OCI-LY1 (cell line): ENCODE results near the gene VSIG4.
A peak's percentile ranks its signal among the peaks of the same experiment; 100 is the strongest.

ENCODE experiments used
- H2AFZ ChIP-seq: fragments of 200-600 bp; sonication (generic), shearing (Covaris generic); 2 replicates; pipeline ENCODE4 v1.6.0; 2014; ENCODE audit warnings: antibody characterized with exemption, mild to moderate bottlenecking, low read length
- H3F3A ChIP-seq: fragments of 200-600 bp; sonication (generic), shearing (Covaris generic); 2 replicates; pipeline ENCODE4 v1.6.0; 2014; ENCODE audit warnings: mild to moderate bottlenecking, antibody characterized with exemption, low read length, moderate library complexity; ENCODE audit not compliant: insufficient read depth
- H3K27ac ChIP-seq: fragments of 200-600 bp; sonication (generic); 2 replicates; pipeline ENCODE4 v1.5.1; 2014; ENCODE audit warnings: low read length, mixed run types, mild to moderate bottlenecking, low read depth; ENCODE audit not compliant: poor library complexity, severe bottlenecking
- H3K27me3 ChIP-seq: fragments of 200-600 bp; sonication (generic); 2 replicates; pipeline ENCODE4 v1.6.0; 2014; ENCODE audit warnings: antibody characterized with exemption, mild to moderate bottlenecking, low read length, moderate library complexity; ENCODE audit not compliant: insufficient read depth
- H3K36me3 ChIP-seq: fragments of 200-600 bp; sonication (generic); 2 replicates; pipeline ENCODE4 v1.6.1; 2014; ENCODE audit warnings: mild to moderate bottlenecking, antibody characterized with exemption, low read length, moderate library complexity, mixed read lengths; ENCODE audit not compliant: insufficient read depth
- H3K4me1 ChIP-seq: fragments of 200-600 bp; sonication (generic); 2 replicates; pipeline ENCODE4 v1.5.1; 2014; ENCODE audit warnings: mild to moderate bottlenecking, low read length, moderate library complexity; ENCODE audit not compliant: insufficient read depth, severe bottlenecking
- H3K4me2 ChIP-seq: fragments of 200-600 bp; sonication (generic), shearing (Covaris generic); 2 replicates; pipeline ENCODE4 v1.6.1; 2014; ENCODE audit warnings: low read length
- H3K4me3 ChIP-seq: fragments of 200-600 bp; sonication (generic); 2 replicates; pipeline ENCODE4 v1.5.1; 2014; ENCODE audit warnings: low read length, low read depth, mild to moderate bottlenecking, mixed read lengths; ENCODE audit not compliant: poor library complexity, severe bottlenecking
- H3K79me2 ChIP-seq: fragments of 200-600 bp; shearing (Covaris generic); 2 replicates; pipeline ENCODE4 v1.6.1; 2016; ENCODE audit warnings: mixed run types, low read length, mixed read lengths; ENCODE audit not compliant: insufficient read depth
- H3K9ac ChIP-seq: fragments of 200-600 bp; sonication (generic), shearing (Covaris generic); 2 replicates; pipeline ENCODE4 v1.6.1; 2014; ENCODE audit warnings: mild to moderate bottlenecking, low read length, mixed read lengths
- H3K9me2 ChIP-seq: fragments of 200-600 bp; sonication (generic), shearing (Covaris generic); 2 replicates; pipeline ENCODE4 v1.6.1; 2014; ENCODE audit warnings: low read depth, mild to moderate bottlenecking, low read length, mixed read lengths
- H3K9me3 ChIP-seq: fragments of 200-600 bp; shearing (Covaris generic); 2 replicates; pipeline ENCODE4 v1.6.1; 2014; ENCODE audit warnings: low read length, mixed read lengths
- H4K20me1 ChIP-seq: fragments of 200-600 bp; sonication (generic), shearing (Covaris generic); 2 replicates; pipeline ENCODE4 v1.6.0; 2016; ENCODE audit warnings: mild to moderate bottlenecking, low read length; ENCODE audit not compliant: insufficient read depth
- CTCF ChIP-seq: fragments of 200-600 bp; sonication (generic), shearing (Covaris generic); IDR thresholded peaks from 2 replicates; pipeline ENCODE4 v1.5.1; 2017; ENCODE audit warnings: mild to moderate bottlenecking, antibody characterized with exemption, low read length, moderate library complexity, mixed read lengths
- EZH2 ChIP-seq: fragments of 200-600 bp; sonication (generic), shearing (Covaris generic); IDR thresholded peaks from 2 replicates; pipeline ENCODE4 v1.8.0; 2017; ENCODE audit warnings: borderline replicate concordance, mixed run types, mild to moderate bottlenecking, antibody characterized with exemption, low read length, moderate library complexity, mixed read lengths

The VSIG4 gene

GRCh38 chrX:66023385-66024091 is 16.3 kb downstream of the VSIG4 start:
- no peaks in the 10 kb centered on the region for H3K36me3 ChIP-seq
- no peaks in the 10 kb centered on the region for H4K20me1 ChIP-seq
- no peaks in the 10 kb centered on the region for H3K9me2 ChIP-seq
- TF ChIP-seq EZH2 (no peak), CTCF (no peak)
- no peak overlapping the region for H3K27ac ChIP-seq
- H3F3A ChIP-seq, result no peaks in the 10 kb centered on the region
- H3K27me3 ChIP-seq, result no peaks in the 10 kb centered on the region
- no peak overlapping the region for H3K9ac ChIP-seq
- no peaks in the 10 kb centered on the region for H3K9me3 ChIP-seq
- no peak overlapping the region for H2AFZ ChIP-seq
- no peaks in the 10 kb centered on the region for H3K79me2 ChIP-seq
- H3K4me2 ChIP-seq, result no peak overlapping the region
- no peak overlapping the region for H3K4me3 ChIP-seq
- peaks cover 20% of the 10 kb centered on the region for H3K4me1 ChIP-seq

- TF ChIP-seq EZH2, result no peak
- peak; percentile 54 for TF ChIP-seq CTCF
Measured at GRCh38 chrX:66022632-66023384, 17.1 kb downstream of the VSIG4 start.

GRCh38 chrX:66021765-66022631 is 17.9 kb downstream of the VSIG4 start:
- Histone ChIP-seq H3K4me1 (peaks cover 27% of the 10 kb centered on the region), H3K4me3 (no peak overlapping the region), H2AFZ (no peak overlapping the region), H3K27me3 (no peaks in the 10 kb centered on the region), H3K9me3 (no peaks in the 10 kb centered on the region), H3F3A (no peaks in the 10 kb centered on the region), H3K4me2 (no peak overlapping the region), H3K9me2 (no peaks in the 10 kb centered on the region), H3K9ac (no peak overlapping the region), H3K36me3 (no peaks in the 10 kb centered on the region), H3K79me2 (no peaks in the 10 kb centered on the region), H3K27ac (no peak overlapping the region), H4K20me1 (no peaks in the 10 kb centered on the region)
- TF ChIP-seq CTCF, result no peak
- no peak for TF ChIP-seq EZH2

More at GRCh38 chrX:66022632-66023384, 17.1 kb downstream of the VSIG4 start:
- no peaks in the 10 kb centered on the region for H3K79me2 ChIP-seq
- H3K36me3 ChIP-seq, result no peaks in the 10 kb centered on the region
- H2AFZ ChIP-seq, result no peak overlapping the region
- H3K4me2 ChIP-seq, result no peak overlapping the region
- no peak overlapping the region for H3K4me3 ChIP-seq
- H3K4me1 ChIP-seq, result peaks cover 20% of the 10 kb centered on the region
- H3K9ac ChIP-seq, result no peak overlapping the region
- H3K27ac ChIP-seq, result no peak overlapping the region
- H3F3A ChIP-seq, result no peaks in the 10 kb centered on the region
- H4K20me1 ChIP-seq, result no peaks in the 10 kb centered on the region
- no peaks in the 10 kb centered on the region for H3K9me2 ChIP-seq
- no peaks in the 10 kb centered on the region for H3K9me3 ChIP-seq
- no peaks in the 10 kb centered on the region for H3K27me3 ChIP-seq
